Spleen (tissue), 7 donors: ENCODE results near the gene BNIP3.

ENCODE experiments used
- CTCF ChIP-seq, 11 experiments: fragments of 200-600 bp in 7 of 11; fragments of 450-650 bp in 4 of 11; sonication (generic) in 4 of 11; IDR thresholded peaks in 8 of 11; conservative IDR thresholded peaks in 3 of 11; 1 replicate in 7 of 11; 2 replicates in 4 of 11; pipeline versions ENCODE4 v1.4.0 to v1.8.0; 2016 to 2021; ENCODE audit warnings: antibody characterized with exemption in 11 of 11, inconsistent platforms in 4 of 11, mild to moderate bottlenecking in 1 of 11
- POLR2A ChIP-seq, 3 donors: fragments of 450-650 bp; IDR thresholded peaks; one replicate each; pipeline ENCODE4 v1.5.1; 2017; ENCODE audit warnings: antibody characterized with exemption in 3 of 3, mild to moderate bottlenecking in 1 of 3
- POLR2AphosphoS5 ChIP-seq, 3 donors: sonication (generic); formaldehyde crosslinking; IDR thresholded peaks; one replicate each; pipeline ENCODE4 v1.5.1; 2017; ENCODE audit warnings: antibody characterized with exemption in 3 of 3
- donor health status: DM: no; HTN: no; CAD: no; lungs with moderate emphysema.
- donor health status: DM: no; HTN: no; CAD: no.
- donor health status: DM: no; HTN: no; CAD: no.

- TF ChIP-seq CTCF (IDR thresholded peaks at IDR 0.05 in 8 of 11, conservative IDR thresholded peaks at IDR 0.05 in 3 of 11) (no peak), POLR2A (IDR thresholded peaks at IDR 0.05) (no peak), POLR2AphosphoS5 (IDR thresholded peaks at IDR 0.05) (no peak)
Measured at GRCh38 chr10:131949041-131949862, 32.5 kb downstream of the BNIP3 start.
